Right cardiac atrium (tissue), 5 donors: ENCODE measurements around the gene CDKL4. TPM values are rescaled to one million over a fixed set of nuclear protein-coding genes. Genes with fewer than 3 reads are reported as not detected.

Experiments
- ATAC-seq, 2 donors: fragments of 200-7000 bp; cut with Tn5 transposase; one replicate each; pipeline versions ENCODE4 v1.8.0 to v1.9.1; 2020; ENCODE audit warnings: moderate library complexity in 2 of 2, mild to moderate bottlenecking in 1 of 2
- DNase-seq, 3 donors: peaks; one replicate each; pipeline ENCODE4 v3.0.0-alpha.2; 2020
- H3K27ac ChIP-seq: one replicate; pipeline ENCODE4 v1.5.1; 2013; ENCODE audit warnings: mild to moderate bottlenecking, low read length, control low read depth, moderate library complexity
- H3K27me3 ChIP-seq: one replicate; pipeline ENCODE4 v1.6.1; 2013; ENCODE audit not compliant: control insufficient read depth, insufficient read depth
- H3K4me1 ChIP-seq: one replicate; pipeline ENCODE4 v1.6.1; 2013; ENCODE audit warnings: low read length; ENCODE audit not compliant: control insufficient read depth, insufficient read depth
- H3K4me3 ChIP-seq: one replicate; pipeline ENCODE4 v1.5.1; 2013; ENCODE audit warnings: low read length, control low read depth
- H3K9me3 ChIP-seq: one replicate; pipeline ENCODE4 v1.6.1; 2013; ENCODE audit warnings: low read length; ENCODE audit not compliant: control insufficient read depth
- WGBS: extraction: QIAGEN DNeasy Blood & Tissue Kit; methylation state at CpG from one replicate; pipeline ENCODE4 v1.1.7; 2013; 5-methylcytosine and 5-hydroxymethylcytosine counted together
- intact Hi-C, 4 donors: fragments of 100-400 bp; cut with DNase I; formaldehyde crosslinking; loops; one replicate each; pipeline versions ENCODE4 v1.11.0 to v1.14.0; 2022 to 2023
- polyA plus RNA-seq: library from polyadenylated mRNA; stranded (reverse); fragments of 200-250 nt; gene quantifications from one replicate; pipeline ENCODE4 v1.2.3, GENCODE V29; 2013
- total RNA-seq, 4 donors: library from RNA; stranded (reverse); fragmentation: NEBNext Ultra II Directional; extraction: Animal tissue kit (Norgen Biotek cat#: 25700); gene quantifications; one replicate each; pipeline ENCODE4 v1.2.1, GENCODE V29; 2021
- donor health status: healthy with polysubstance abuse.
- donor health status: DM: no; HTN: yes; CAD: no.
- donor health status: DM: no; HTN: no; CAD: no.
- donor health status: DM: no; HTN: yes; CAD: no; lungs with severe emphysema.
- donor health status: DM: yes; HTN: yes; CAD: no.

Gene CDKL4
- total and polyA plus RNA-seq, 5 donors: 0.05 to 2.2 (median 1.1) TPM

DNA sequence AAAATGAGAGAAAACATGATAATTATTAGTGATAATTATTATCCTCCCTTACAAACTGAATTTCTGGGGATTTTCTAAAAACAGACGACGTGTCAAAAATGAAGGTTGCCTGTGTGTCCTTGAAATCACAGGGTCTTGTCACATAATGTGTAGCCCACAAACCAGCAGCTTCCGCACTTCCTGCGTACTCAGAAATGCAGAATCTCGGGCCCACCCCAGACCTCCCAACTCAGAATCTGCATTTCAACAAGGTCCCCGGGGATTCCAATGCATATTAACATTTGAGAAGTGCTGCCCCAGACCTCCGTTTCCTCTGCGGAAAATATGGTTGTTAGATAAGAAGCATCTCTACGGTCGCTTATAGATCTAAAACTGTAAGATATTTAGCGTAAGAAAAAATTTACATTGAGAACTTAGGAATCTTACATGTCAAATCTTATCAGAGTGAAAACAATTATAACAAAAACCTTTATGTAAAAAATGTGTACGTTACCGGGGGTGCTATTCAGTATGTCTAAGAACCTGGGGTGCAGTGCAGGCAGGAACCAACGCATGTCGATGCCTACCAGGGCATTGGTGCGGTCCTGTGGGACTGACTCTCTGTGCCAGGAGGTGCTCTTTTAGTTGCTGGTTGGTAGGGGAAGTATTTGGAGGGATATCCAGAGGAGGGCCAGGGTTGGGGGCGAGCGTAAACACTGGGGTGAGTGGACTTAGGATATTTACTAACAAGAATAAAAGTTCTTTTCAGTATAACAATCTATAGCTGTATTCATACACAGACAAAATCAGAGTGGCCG is 15.2 kb downstream of the CDKL4 start:
- ATAC-seq (peak; percentile 37 to 57), DNase-seq (peak in 1 of 3 donors; percentile 44)
- WGBS: 24% methylated on average over 19 of the region's 19 CpGs
- Histone ChIP-seq H3K4me3 (peak overlapping the region; percentile 56), H3K9me3 (no peaks in the 10 kb centered on the region), H3K27ac (no peak overlapping the region), H3K4me1 (no peaks in the 10 kb centered on the region), H3K27me3 (no peaks in the 10 kb centered on the region)
- intact Hi-C loops: loop anchor here (2.0 to 10.0 kb wide), 5 partner anchors 106 to 284 kb away; partner anchors contain the start of gene SOS1 (in 2 of the 4)

DNA sequence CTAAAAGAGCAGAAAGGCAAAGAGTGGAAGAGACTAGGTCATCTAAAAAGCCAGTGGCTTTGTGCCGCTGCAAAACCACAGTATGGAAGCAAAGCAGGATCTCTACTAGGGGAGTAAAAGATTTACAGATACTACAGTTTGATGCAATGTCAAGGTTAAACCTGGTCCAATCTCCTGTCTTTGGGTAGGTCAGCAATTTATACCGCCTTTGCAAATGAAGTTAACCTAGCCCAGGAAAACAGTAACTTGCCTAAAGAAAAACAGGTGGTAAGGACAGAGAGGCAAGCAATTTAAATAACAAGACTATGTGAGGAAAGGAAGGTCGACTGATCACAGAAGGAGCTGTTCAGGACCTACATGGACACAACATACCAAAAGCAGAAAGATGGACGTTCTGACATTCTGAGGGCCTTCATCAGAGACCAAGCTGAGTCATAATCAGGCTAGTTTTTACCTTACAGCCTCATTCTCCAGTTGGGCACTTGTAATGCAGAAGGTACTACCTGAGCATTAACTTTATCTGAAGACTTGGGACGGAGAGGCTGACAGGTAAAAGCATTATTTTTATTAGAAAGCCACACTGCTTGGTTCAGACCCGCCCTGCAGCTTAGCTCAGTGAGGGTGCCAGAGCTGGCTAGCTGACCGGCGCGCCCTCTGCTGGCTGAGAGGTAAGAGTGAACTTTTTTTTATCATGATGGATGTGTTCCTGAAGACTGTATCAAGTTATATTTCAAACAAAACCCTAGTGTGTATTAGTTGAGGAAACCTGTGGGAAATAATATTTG is 15.9 kb downstream of the CDKL4 start:
- peak; percentile 78 to 90 (median 90) for DNase-seq
- H3K4me3 ChIP-seq: peak overlapping the region; percentile 56
- intact Hi-C loops: loop anchor here (2.0 to 10.0 kb wide), 5 partner anchors 106 to 283 kb away; partner anchors contain the start of gene SOS1 (in 2 of the 4)
- H3K4me1 ChIP-seq: no peaks in the 10 kb centered on the region
- H3K27ac ChIP-seq: no peak overlapping the region
- no peaks in the 10 kb centered on the region for H3K27me3 ChIP-seq
- WGBS: 22% methylated on average over 9 of the region's 9 CpGs
- H3K9me3 ChIP-seq: no peaks in the 10 kb centered on the region
- peak; percentile 87 to 89 for ATAC-seq

DNA sequence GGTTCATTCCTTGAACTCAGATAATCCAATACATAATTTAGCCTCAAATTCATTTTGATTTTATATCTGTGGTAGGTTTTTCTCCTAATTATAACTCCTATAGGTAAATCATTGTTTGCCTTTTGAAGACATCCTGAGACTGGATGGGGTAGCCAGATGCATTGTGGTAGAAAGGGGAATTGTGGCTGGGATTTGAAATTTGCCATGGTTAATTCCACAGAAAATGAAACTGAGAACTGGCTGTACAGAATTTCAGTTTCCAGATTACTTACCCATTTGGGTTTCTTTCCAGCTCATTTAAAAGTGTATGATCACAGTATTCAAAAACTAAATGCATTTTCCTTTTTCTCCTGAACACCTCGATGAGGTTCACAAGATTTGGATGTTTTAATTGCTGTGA is 18.2 kb downstream of the CDKL4 start:
- no peaks in the 10 kb centered on the region for H3K27me3 ChIP-seq
- no peak for DNase-seq
- H3K27ac ChIP-seq: no peak overlapping the region
- no peaks in the 10 kb centered on the region for H3K4me1 ChIP-seq
- H3K9me3 ChIP-seq: no peaks in the 10 kb centered on the region
- intact Hi-C loops: loop anchor here (5.0 to 10.0 kb wide), 4 partner anchors 103 to 281 kb away; partner anchors contain the start of gene SOS1 (in 2 of the 4)
- ATAC-seq: no peak
- H3K4me3 ChIP-seq: no peak overlapping the region
- WGBS: 79% methylated on average over 1 of the region's 1 CpG

DNA sequence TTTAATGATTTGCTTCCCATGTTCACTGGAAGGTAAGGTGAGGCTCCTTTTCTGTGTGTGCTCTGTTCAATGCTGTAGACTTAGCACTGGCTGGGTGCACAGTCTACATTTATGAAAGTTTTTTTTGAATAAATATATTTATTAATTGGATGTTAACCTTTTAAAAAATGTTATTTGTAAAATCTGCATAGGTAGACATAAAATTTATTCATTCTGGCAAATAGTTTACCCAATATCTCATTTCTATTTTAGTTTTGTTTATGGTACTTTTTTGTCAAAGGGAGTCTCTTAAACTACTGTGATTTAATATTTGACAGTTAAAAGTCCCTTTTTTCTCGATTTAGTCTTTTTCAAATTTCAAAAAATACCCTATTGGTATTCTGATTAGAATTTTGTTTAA is 19.9 kb downstream of the CDKL4 start:
- Histone ChIP-seq H3K4me3 (no peak overlapping the region), H3K9me3 (no peaks in the 10 kb centered on the region), H3K27me3 (no peaks in the 10 kb centered on the region), H3K27ac (no peak overlapping the region), H3K4me1 (no peaks in the 10 kb centered on the region)
- 90% methylated on average over 1 of the region's 1 CpG for whole genome bisulfite sequencing
- DNase-seq (no peak), ATAC-seq (no peak)
- intact Hi-C loops: loop anchor here in 2 of 4 donors (10.0 kb wide), 1 partner anchor 279 kb away; no protein-coding TSS in a partner anchor

DNA sequence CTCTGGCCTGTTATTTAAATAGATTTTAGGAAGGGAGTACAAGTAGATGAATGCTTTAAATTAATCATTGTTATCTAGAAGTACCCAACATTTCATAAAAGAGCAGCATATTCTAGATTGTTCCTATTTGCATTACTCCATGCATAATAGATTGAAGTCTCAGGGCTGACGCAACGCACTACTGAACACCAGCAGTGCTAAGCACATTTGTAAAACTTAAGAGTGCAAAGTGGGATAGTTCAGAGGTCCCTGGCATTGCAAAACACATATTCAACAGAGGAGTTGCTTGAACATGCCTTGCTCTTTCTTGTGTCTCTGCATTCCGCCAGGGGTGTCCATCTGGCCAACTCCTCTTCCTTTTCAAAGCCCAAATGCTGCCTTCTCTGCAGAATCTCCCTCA is 22.3 kb downstream of the CDKL4 start:
- WGBS: 98% methylated on average over 3 of the region's 3 CpGs
- ATAC-seq (no peak), DNase-seq (no peak)
- Histone ChIP-seq H3K4me3 (no peak overlapping the region), H3K9me3 (no peaks in the 10 kb centered on the region), H3K4me1 (no peaks in the 10 kb centered on the region), H3K27ac (no peak overlapping the region), H3K27me3 (no peaks in the 10 kb centered on the region)
- intact Hi-C loops: loop anchor here in 2 of 4 donors (10.0 kb wide), 1 partner anchor 277 kb away; no protein-coding TSS in a partner anchor

DNA sequence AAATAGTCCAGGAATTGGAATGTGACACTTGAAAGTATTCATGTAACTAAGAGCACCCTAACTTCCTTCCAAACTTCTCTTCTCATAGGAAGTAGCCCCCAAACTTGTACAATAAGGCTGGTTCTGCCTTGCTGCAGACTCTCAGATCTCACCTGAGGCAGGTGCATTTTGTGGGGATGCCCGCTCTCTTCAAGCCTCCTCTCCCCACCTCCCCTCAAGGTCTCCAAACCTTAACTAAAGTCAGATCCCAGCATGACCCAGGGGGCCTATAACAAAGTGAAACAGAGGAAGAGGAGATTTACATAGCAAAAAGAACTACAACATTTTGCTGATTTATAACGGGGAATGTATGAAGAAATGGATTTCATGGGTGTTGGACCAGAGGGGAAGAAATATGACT is 23.6 kb downstream of the CDKL4 start:
- H3K9me3 ChIP-seq: no peaks in the 10 kb centered on the region
- ATAC-seq (no peak), DNase-seq (no peak)
- no peak overlapping the region for H3K27ac ChIP-seq
- no peaks in the 10 kb centered on the region for H3K27me3 ChIP-seq
- no peaks in the 10 kb centered on the region for H3K4me1 ChIP-seq
- no peak overlapping the region for H3K4me3 ChIP-seq
- intact Hi-C loops: loop anchor here in 2 of 4 donors (10.0 kb wide), 1 partner anchor 275 kb away; no protein-coding TSS in a partner anchor
- WGBS: 93% methylated on average over 2 of the region's 2 CpGs

DNA sequence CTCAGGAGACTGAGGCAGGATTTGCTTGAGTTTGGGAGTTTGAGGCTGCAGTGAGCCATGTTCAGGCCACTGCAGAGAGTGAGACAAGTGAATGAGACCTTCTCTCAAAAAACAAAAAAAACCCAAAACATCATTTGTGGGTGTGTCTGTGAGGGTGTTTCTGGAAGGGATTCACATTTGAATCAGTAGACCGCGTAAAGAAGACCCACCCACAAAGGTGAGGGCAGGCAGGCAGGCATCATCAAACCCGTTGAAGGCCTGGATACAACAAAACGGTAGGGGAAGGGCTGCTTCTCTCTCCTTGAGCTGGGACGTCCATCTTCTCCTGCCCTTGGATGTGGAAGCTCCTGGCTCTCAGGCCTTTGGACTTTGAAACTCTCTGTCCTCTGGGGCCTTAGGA is 25.4 kb downstream of the CDKL4 start:
- Histone ChIP-seq H3K4me1 (no peaks in the 10 kb centered on the region), H3K27me3 (no peaks in the 10 kb centered on the region), H3K27ac (no peak overlapping the region), H3K9me3 (no peaks in the 10 kb centered on the region), H3K4me3 (no peak overlapping the region)
- ATAC-seq (no peak), DNase-seq (no peak)
- intact Hi-C loops: no loop called here
- 93% methylated on average over 5 of the region's 5 CpGs for WGBS

DNA sequence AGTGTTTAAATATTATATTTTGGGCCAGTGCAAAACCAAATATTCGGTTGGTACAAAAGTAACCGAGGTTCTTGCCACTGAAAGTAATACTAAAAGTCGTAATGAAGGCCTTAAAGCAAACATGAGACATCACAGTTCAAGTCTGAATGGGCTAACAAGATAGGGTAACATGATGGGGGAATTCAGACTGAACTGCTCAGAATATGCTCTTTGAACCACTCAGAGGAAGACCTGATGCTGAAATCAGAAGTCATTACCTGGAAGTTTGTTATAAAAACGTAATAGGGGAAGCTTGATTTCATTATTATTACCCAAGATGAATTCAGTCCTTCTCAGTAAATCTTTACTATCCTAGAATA is 26.6 kb downstream of the CDKL4 start:
- no peaks in the 10 kb centered on the region for H3K9me3 ChIP-seq
- ATAC-seq (no peak), DNase-seq (no peak)
- 84% methylated on average over 4 of the region's 4 CpGs for WGBS
- no peak overlapping the region for H3K27ac ChIP-seq
- H3K4me3 ChIP-seq: no peak overlapping the region
- no peaks in the 10 kb centered on the region for H3K4me1 ChIP-seq
- intact Hi-C loops: no loop called here
- H3K27me3 ChIP-seq: no peaks in the 10 kb centered on the region

DNA sequence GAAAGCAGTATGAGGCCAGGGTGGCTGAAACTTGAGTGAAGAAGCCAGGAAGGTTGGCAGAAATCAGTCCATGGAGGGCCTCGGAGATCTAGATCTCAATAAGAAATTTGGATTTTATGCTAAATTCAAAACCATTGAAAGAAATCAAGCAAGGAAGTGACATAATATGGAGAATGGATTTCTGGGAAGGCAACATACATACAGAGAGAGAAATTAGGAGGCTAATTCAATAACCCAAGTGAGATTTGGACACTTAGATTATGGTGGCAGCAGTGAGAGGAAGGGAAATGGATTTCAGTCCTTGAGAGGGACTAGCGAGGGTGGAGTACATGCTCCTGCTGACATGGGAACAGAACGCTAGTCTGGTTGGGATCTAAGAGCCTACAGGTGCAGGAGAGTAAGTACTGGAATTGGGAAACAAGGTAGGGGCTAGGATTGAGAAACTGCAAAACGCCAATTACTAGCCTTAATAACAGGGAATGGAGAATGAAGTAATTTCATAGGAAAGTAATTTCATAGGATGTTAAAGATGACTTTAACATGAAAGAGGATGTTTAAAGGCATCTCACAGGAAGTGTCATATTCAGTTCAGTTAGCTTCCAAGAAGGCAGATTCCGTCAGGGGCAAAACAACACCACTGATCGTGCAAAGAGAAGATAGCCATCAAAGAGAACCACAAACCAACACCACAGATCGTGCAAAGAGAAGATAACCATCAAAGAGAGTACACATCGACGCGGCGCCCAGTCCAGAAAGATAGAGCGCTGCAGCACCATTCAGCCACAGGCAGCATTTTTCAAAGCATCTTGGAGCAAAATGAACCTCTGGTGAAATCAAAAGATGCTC is 27.2 kb downstream of the CDKL4 start:
- intact Hi-C loops: no loop called here

DNA sequence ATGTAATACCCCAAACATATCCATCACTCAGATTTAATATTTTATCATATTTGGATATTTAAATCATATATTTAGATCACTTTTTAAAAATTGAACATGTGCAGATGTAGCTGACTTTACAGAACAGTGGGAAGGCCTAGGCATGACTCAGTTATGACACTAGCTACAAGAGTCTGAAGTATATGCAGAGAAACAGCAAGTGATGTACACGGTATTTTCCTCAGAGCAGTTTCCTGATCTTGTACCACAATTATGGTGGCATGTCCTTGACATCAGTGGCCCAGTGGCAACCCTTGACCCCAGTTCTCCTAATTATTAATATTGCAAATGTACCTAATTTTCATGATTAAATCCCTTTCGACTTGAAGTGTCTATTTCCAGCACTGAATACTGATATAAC is 28.2 kb downstream of the CDKL4 start:
- Histone ChIP-seq H3K27ac (no peak overlapping the region), H3K4me3 (no peak overlapping the region), H3K27me3 (no peaks in the 10 kb centered on the region), H3K4me1 (no peaks in the 10 kb centered on the region), H3K9me3 (no peaks in the 10 kb centered on the region)
- DNase-seq: no peak
- 83% methylated on average over 2 of the region's 2 CpGs for WGBS
- intact Hi-C loops: no loop called here
- ATAC-seq: no peak

More for the DNA sequence above, 27.2 kb downstream of the CDKL4 start:
- DNase-seq (peak in 1 of 3 donors; percentile 64), ATAC-seq (no peak)
- Histone ChIP-seq H3K4me1 (no peaks in the 10 kb centered on the region), H3K27me3 (no peaks in the 10 kb centered on the region), H3K27ac (no peak overlapping the region), H3K4me3 (no peak overlapping the region), H3K9me3 (no peaks in the 10 kb centered on the region)
- WGBS: 82% methylated on average over 12 of the region's 12 CpGs
